ENCODE measurements around the gene DGKD.
"Not testable (repeated sequence)": the region's sequence is repeated elsewhere in the genome, so short reads cannot be mapped to it uniquely, and the experiment has no call there.

DGKD gene

GRCh38 chr2:233360771-233361176 lies 6.5 kb downstream of the DGKD start:
- DNase-seq (ENCODE audit: low read depth), result no peak

- no peak for DNase-seq (ENCODE audit: low read depth)
Measured at GRCh38 chr2:233361297-233361696, 7.0 kb downstream of the DGKD start.

- DNase-seq (ENCODE audit: low read depth), result no peak
Measured at GRCh38 chr2:233362742-233363141, 8.4 kb downstream of the DGKD start.

GRCh38 chr2:233363744-233364235 lies 9.5 kb downstream of the DGKD start:
- no peak for DNase-seq (ENCODE audit: low read depth)

GRCh38 chr2:233365861-233366520 lies 11.7 kb downstream of the DGKD start:
- no peak for DNase-seq (ENCODE audit: low read depth)

- no peak for DNase-seq (ENCODE audit: low read depth)
Measured at GRCh38 chr2:233367586-233367985, 13.3 kb downstream of the DGKD start.

- no peak for DNase-seq (ENCODE audit: low read depth)
Measured at GRCh38 chr2:233368756-233369155, 14.5 kb downstream of the DGKD start.

GRCh38 chr2:233369462-233369861 lies 15.2 kb downstream of the DGKD start:
- DNase-seq (ENCODE audit: low read depth), result no peak

GRCh38 chr2:233369897-233370685 lies 15.8 kb downstream of the DGKD start:
- no peak for DNase-seq (ENCODE audit: low read depth)

GRCh38 chr2:233371641-233372040 lies 17.3 kb downstream of the DGKD start:
- no peak for DNase-seq (ENCODE audit: low read depth)

GRCh38 chr2:233372855-233373254 lies 18.6 kb downstream of the DGKD start:
- no peak for DNase-seq (ENCODE audit: low read depth)

GRCh38 chr2:233373316-233373715 lies 19.0 kb downstream of the DGKD start:
- no peak for DNase-seq (ENCODE audit: low read depth)

- DNase-seq (ENCODE audit: low read depth), result not testable (repeated sequence)
Measured at GRCh38 chr2:233374776-233375175, 20.5 kb downstream of the DGKD start.

- no peak for DNase-seq (ENCODE audit: low read depth)
Measured at GRCh38 chr2:233375490-233376314, 21.4 kb downstream of the DGKD start.

GRCh38 chr2:233379034-233379433 lies 24.7 kb downstream of the DGKD start:
- DNase-seq (ENCODE audit: low read depth), result no peak

GRCh38 chr2:233379441-233379840 lies 25.1 kb downstream of the DGKD start:
- no peak for DNase-seq (ENCODE audit: low read depth)

GRCh38 chr2:233380132-233380895 lies 26.0 kb downstream of the DGKD start:
- DNase-seq (ENCODE audit: low read depth), result no peak

GRCh38 chr2:233380995-233381637 lies 26.8 kb downstream of the DGKD start:
- DNase-seq (ENCODE audit: low read depth), result no peak

- DNase-seq (ENCODE audit: low read depth), result no peak
Measured at GRCh38 chr2:233381638-233381995, 27.3 kb downstream of the DGKD start.

GRCh38 chr2:233384015-233384414 lies 29.7 kb downstream of the DGKD start:
- DNase-seq (ENCODE audit: low read depth), result no peak

GRCh38 chr2:233384811-233385488 lies 30.7 kb downstream of the DGKD start:
- no peak for DNase-seq (ENCODE audit: low read depth)
